ENCODE measurements around the gene NEK9. TPM values are rescaled to one million over a fixed set of nuclear protein-coding genes. Genes with fewer than 3 reads are reported as not detected.
"Not testable (repeated sequence)": the region's sequence is repeated elsewhere in the genome, so short reads cannot be mapped to it uniquely, and the experiment has no call there.

NEK9 gene
- polyA plus RNA-seq, 3 donors = 129 to 142 (median 130) TPM

DNA sequence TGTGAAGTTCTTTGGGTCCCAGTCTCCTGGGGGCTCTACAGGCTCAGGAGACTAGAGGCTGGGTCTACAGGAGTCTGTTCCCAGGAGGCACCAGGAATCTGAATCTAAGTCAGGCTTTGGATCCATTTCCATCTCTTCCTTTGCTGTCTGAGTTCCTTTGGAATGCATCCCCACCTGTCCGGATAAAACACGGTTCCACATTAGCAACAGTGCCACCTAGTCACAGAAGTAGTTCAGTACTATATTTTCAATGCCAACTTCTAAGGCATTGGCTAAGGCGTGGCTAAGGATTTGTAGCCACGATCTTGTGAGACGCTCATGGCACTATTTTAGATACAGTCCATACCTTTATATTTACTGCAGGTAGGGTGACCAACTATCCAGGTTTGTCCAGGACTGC, 42.3 kb downstream of the NEK9 start:
- DNase-seq (ENCODE audit: extremely low read depth in 1 of 11, low read depth in 9 of 11, low spot score in 4 of 11) = no peak

DNA sequence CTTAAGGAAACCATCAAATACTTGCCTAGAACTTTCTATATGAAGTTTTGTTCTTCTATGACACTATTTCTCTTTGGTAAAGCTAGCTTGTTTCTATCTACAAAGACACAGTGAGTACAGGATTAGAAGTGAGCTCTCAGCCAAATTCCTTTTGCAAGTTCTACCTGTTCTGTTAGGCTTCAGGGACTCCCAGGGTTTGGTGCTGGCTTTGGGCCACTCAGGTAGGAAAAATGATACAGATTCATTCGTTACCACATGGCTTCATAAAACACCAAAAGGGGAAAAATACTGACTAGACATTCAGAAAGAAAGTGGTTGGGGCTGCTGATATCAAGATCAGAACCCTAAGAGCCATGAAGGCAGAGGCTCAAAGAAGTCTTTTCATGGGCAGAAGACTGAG, 43.6 kb downstream of the NEK9 start:
- DNase-seq (ENCODE audit: extremely low read depth in 1 of 11, low read depth in 9 of 11, low spot score in 4 of 11) = no peak

DNA sequence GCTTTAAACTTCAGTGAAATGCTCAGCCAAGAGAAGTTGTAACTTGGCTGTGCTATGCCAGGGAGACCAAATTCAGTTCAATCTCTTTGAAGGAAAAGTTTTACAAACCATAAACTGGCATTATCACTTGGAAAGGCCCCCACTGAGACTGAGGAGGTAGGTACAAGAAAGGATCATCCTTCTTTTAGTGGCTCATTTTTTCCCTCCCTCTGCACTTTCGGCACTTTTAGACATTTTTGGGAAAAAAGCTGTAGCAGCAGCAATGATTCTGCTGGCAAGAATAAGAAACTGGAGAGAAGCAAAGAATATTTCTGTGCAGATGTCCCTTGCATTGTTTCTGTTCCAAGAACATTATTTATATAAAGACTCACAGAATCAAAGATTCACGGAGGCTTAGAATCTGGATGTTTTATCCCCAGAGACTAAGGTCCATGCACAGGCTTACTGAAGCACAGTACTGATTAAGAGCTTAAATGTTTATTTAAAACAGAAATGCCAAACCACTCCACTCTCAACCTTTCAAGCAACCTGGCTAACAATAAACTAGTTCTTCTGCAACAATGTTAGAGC, 45.1 kb downstream of the NEK9 start:
- DNase-seq (ENCODE audit: extremely low read depth in 1 of 11, low read depth in 9 of 11, low spot score in 4 of 11) = no peak

DNA sequence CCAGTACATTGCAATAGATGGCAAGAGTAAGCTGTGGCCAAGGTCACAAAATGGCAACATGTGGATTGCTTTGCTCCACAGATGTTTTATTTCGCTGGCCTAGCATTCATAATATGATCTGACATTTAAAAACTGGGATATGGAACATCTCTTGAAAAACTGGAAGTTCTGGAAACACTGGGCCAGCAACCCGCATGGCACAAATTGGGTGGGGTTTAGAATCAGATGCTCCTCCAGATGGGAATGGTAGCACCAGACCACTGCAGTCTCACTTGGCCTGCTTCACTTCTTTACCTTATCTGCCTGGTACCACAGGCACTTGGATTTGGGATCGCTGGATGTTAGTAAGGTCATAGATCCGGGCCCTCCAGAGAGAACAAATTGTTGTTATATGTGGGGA, 47.3 kb downstream of the NEK9 start:
- DNase-seq (ENCODE audit: extremely low read depth in 1 of 11, low read depth in 9 of 11, low spot score in 4 of 11) = no peak

DNA sequence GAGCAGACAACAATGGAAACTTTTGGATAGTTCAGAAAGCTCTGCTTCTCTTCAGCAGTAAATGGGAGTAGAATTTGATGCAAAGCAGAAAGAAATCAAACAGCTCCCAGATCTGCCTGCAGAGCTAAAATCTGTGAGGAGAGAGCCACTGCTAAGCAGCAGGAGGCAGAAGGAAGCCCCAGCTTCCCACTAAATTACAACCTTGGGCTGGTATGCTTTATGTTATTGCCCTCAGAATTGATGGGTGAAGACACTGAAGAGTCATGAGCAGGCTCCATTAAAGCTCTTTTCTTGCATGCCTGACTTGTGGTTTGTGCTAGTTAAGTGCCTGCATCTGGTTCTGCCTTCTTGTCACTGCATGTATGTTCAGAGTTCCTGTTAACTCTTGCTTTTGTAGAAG, 49.1 kb downstream of the NEK9 start:
- no peak for DNase-seq (ENCODE audit: extremely low read depth in 1 of 11, low read depth in 9 of 11, low spot score in 4 of 11)

DNA sequence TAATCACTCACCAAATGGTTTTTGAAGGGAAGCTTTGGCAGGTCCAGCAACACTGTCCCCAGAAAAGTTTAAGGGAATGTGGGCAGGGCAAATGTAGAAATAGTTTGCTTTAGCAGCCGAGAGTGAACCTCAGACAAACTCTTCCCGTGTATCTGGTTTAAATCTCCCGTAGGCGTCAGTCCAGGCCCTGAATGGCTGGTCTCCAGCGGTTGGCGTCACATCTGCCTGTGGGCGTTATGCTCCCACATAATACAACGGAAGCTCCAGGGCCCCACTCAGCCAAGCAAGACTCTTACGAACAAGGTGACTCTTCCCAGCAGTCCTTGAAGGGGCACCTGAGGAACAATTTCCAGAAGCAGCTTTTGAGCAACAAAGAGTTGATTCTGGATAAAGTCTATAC, 56.5 kb downstream of the NEK9 start:
- no peak for DNase-seq (ENCODE audit: extremely low read depth in 1 of 11, low read depth in 9 of 11, low spot score in 4 of 11)

DNA sequence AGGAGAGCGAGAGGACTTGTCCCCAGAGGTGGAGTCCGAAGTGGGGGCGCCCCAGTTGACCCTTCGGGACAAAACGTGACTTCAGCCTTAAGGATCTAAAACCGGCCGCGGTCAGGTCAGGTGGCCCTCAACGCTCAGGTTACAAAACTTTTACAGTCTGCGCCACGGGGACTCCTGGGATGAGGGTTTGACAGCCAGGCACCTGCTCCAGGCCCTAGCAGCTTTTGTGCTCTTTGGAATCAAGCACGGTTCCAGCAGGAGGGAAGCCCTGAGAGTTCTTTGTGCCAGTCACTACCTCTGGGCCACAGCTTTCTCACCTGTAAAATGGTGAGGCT, 57.1 kb downstream of the NEK9 start:
- no peak for DNase-seq (ENCODE audit: extremely low read depth in 1 of 11, low read depth in 9 of 11, low spot score in 4 of 11)

DNA sequence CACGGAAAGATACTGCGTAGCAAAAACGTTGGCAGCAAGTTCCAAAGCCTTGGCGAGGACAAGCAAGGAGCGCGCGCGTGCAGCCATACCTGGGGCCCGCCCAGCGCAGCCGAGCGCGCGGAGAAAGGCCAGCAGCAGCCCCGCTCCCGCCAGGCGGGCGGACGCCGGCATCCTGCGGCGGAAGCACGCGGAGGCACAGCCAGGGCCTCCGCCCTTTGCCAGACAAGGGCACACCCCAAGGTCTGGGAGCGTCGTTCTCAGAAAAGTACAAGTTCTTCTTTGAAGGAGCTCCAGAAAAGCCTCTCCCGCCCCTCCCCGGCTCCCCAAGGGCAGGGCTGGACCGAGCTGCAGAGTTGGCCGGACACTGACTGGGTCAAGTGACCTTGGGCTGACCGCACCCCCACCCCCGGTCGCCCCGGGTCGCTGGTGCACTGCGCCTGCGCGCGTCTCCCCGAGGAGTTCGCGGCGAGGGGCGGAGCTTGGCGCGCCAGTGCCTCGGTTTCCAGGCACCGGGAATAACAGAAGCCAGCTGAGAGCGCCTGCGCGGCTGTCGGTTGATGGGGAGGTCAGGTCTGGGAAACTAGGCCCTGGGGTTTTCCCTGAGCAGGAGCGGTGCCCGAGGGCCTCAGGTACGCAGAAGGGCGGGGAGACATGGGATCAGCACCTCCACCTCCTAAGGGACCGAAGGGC, 57.6 kb downstream of the NEK9 start, which contains the start of gene ZC2HC1C:
Gene ZC2HC1C, plus strand, starts transcription at position 521 of the 690 bp plus-strand sequence. CDS start 933 bp downstream, outside the sequence.
- peak in 10 of 11 donors; percentile 77 to 89 (median 86) for DNase-seq (ENCODE audit: extremely low read depth in 1 of 11, low read depth in 9 of 11, low spot score in 4 of 11)

DNA sequence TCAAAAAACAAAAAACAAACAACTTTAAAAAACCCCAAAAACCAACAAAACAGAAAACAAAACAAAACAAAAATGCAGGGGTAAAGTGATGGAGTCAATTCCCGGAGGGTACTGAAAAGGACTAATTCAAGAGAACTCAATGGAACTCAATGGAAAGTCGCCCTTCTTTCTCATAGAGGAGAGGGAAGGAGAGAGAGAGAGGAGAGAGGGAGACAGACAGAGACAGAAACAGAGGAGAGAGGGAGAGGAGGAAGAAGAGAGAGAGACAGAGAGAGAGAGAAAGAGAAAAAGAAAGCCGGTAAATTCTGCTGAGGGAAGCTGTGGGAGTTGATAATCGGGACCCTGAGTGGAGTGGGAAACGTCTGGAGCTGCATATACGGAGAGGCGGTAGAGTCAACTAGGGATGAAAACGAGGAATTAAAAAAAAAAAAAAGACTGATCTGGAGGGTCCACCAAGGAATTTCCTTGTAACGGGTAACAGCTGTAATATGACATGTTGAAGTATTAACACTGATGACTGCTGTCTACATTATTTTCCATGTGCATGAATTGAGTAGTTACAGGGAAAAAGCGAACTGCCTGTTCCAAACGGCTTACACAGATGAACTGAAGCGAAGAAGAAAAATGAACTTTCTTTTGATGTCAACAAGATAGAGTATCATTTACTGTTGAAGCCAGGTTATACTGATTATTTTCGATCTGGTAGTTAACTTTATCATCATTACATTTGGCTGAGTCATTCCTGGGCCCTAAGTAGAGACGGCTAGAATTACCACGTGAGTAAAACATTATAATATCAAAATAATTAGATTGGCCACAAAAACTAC, 58.3 kb downstream of the NEK9 start:
- DNase-seq (ENCODE audit: extremely low read depth in 1 of 11, low read depth in 9 of 11, low spot score in 4 of 11) = peak in 2 of 11 donors; percentile 37 to 47

DNA sequence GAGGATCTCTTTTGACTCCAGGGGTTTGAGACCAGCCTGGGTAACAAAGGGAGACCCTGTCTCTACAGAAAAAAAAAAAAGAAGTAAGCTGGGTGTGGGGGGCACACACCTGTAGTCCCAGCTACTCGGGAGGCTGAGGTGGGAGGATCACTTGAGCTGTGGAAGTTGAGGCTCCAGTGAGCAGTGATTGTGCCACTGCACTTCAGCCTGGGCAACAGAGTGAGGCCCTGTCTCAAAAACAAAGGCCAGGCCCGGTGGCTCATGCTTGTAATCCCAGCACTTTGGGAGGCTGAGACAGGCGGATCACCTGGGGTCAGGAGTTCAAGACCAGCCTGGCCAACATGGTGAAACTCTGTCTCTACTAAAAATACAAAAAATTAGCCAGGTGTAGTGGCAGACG, 59.1 kb downstream of the NEK9 start:
- DNase-seq (ENCODE audit: extremely low read depth in 1 of 11, low read depth in 9 of 11, low spot score in 4 of 11) = not testable (repeated sequence)

DNA sequence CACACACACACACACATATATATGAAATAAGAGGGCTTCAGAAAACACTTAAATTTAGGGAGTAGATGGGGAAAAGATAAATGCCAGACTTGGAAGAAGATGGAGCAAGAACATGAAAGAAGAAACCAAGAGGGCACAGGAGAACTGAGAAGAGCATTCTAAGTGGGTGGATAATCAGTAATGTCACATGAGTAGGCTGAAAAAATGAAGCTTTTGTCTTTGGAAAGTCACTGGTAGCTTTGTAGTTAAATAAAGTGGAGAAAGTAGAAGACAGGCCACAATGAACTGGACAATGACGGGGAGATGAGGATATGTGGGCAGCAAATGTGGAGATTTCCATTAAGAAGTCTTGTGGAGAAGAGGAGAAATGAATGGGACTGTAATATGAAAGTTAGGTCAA, 59.6 kb downstream of the NEK9 start:
- no peak for DNase-seq (ENCODE audit: extremely low read depth in 1 of 11, low read depth in 9 of 11, low spot score in 4 of 11)

DNA sequence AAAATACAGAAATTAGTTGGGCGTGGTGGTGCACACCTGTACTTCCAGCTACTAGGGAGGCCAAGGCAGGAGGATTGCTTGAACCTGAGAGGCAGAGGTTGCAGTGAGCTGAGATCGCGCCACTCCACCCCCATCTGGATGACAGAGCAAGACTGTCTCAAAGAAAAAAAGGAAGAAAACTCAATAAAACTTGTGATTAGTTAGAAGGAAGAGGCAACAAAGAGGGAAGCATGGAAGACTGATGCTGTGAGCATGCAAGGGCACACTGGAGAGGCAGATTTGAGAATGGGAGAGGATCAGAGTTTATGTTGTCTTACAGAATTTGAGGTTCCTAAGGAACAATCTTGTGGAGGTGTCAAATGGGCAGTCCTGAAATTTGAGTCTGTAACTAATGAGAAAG, 60.2 kb downstream of the NEK9 start:
- no peak for DNase-seq (ENCODE audit: extremely low read depth in 1 of 11, low read depth in 9 of 11, low spot score in 4 of 11)

DNA sequence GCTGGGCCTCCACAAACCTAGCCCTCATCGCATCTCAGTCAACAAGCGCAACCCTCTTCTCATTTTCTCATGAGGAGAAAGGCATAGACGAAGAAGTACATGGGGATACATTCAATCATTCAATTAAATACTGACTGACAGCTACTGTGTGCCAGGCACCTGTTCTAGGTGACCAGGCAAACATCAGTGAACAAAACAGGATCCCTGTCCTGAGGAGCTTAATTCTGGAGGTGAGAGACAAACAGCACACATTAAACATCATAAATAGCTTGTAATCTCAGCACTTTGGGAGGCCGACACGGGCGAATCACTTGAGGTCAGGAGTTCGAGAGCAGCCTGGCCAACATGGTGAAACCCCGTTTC, 62.7 kb downstream of the NEK9 start:
- DNase-seq (ENCODE audit: extremely low read depth in 1 of 11, low read depth in 9 of 11, low spot score in 4 of 11) = no peak

DNA sequence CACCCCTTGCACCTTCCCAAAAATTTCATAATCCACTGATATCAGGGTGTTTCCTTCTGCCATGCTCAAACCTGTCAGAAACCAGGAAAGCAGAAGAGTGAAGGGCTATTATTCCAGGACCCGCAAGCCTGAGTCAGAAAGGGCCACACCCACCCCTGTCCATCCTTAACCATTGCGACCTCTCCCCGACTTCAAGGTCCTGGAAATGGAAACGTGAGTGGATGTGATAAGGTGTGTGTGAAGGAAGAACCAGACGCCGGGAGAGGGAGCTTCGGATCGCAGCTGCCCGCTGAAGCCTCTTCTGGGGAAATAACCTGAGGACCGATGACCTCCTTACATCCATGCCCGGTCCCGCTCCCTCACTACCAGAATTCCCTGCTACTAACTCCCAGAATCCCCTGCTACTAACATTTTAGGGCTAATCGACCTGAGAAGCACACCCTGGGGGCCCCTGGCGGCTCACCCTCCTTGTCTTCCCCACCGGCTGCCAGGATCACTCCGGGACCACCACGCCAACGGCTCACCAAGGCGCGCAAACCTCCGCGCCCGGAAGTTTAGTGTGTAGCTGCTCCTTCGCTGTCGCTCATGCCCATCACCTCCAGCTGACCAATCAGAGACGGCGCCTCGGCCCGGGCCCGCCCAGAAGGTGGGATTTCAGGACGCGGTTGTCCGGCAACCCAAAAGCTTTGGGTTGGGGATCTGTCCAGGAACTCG, 63.2 kb downstream of the NEK9 start, which contains the start of gene ACYP1:
Gene ACYP1, minus strand, starts transcription at position 534 of the 714 bp plus-strand sequence. Its CDS starts 471 bp downstream, at position 63.
- peak in 10 of 11 donors; percentile 72 to 89 (median 84) for DNase-seq (ENCODE audit: extremely low read depth in 1 of 11, low read depth in 9 of 11, low spot score in 4 of 11)

DNA sequence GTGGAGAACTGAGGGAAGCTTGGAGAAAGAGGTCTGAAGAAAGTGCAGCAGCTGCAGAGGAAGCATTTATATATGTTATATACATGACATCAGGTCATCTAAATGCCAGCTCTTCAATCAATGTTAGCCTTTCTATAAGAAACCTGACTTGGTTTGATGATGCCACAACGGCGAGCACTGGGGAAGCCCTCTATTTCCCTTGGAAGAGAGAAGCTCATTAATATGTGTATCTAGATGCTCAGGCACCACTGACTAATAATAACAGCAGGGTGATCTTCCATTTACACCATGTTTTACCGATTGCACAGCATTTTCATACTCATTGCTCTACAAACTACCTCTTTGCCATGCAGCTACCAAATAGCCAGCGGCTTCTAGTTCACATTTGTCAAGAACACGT, 63.8 kb downstream of the NEK9 start:
- DNase-seq (ENCODE audit: extremely low read depth in 1 of 11, low read depth in 9 of 11, low spot score in 4 of 11) = no peak

DNA sequence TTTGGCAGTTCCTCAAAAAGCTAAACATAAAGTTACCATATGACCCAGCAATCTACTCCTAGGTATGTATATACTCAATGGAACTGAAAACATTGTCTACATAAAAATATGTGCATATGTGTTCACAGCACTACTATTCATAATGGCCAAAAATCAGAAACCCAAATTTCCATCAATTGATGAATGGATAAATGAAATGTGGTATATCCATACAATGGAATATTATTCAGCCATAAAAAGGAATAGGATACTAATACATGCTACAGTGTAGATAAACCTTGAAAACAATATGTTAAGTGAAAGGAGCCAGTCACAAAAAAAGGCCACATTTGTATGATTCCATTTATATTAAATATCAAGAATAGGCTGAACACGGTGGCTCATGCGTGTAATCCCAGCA, 66.4 kb downstream of the NEK9 start:
- DNase-seq (ENCODE audit: extremely low read depth in 1 of 11, low read depth in 9 of 11, low spot score in 4 of 11) = no peak

DNA sequence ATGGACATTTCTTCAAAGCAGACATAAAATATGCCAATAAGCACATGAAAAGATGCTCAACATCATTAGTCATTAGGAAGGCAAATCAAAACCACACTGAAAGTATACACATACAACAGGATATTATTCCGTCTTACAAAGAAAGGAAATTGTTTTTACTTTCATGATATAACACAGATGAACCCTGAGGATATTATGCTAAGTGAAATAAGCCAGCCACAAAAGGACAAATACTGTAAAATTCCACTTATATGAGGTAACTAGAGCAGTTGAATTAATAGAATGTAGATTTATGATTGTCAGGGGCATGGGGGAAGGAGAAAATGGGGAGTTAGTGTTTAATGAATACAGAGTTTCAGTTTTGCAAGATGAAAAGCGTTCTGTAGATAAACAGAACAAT, 67.2 kb downstream of the NEK9 start:
- no peak for DNase-seq (ENCODE audit: extremely low read depth in 1 of 11, low read depth in 9 of 11, low spot score in 4 of 11)

DNA sequence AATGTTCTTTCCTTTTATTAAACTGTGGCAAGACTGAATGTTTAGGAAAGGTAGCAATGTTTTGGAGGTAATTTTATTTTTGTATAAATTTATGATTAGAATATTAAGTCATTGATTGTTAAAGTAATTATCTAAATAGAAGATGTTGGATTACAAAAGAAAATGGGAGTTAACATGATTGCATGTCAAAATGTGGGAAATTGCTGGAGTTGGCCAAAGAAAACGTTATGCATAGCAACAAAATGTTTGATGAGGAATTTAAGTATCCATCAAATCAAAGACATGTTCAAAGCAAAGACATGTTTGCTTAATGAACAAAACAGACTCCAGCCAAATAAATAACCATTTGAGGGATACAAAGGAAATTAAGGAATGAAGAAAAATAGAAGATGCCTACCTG, 72.4 kb downstream of the NEK9 start:
- DNase-seq (ENCODE audit: extremely low read depth in 1 of 11, low read depth in 9 of 11, low spot score in 4 of 11) = no peak

DNA sequence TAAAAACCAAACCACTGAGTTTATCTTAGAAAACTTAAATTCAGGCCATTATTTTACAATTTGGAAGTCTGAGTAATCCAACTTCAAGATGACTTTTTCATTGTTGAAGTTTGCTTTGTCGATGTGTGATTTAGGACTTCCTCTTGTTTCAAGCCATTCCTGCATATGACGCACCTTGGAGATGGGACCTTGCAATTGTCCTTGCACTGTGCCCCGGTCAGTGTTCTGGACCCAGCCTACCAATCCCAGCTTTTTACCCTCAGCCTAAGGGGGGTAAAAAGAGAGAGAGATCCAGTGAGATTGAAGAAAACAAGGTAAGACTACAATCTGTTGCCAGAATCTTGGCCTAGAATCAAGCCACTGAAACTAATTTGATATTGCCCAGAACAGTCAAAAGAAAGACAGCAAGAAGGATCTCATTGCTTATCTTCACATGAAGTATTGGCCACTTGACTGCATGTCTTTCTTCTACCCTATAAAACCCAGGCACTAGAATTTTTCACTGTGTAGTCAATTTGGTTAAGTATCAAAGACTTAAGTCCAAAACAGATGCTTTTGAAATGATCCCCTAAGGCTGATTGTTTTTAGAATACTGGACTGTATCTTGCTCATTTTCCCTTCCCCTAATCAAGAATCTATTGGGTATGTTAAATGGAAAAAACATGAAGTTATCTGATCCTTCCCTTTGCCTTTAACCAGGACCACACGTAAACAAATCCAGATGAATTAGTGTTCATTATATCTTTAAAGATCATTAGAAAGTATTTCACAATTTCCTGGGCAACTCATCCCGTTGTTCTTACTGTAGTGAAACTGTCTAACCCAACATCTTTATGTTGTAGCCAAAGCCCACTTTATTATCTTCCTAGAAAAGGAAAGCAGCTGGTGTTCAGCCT, 73.2 kb downstream of the NEK9 start:
- DNase-seq (ENCODE audit: extremely low read depth in 1 of 11, low read depth in 9 of 11, low spot score in 4 of 11) = no peak

Measured in renal cortex interstitium (tissue), 11 donors.